Activated B cell treated with CpG ODN at 0.5 μM for 24 hours (primary cell): ENCODE data around the gene PRND. TPM values are rescaled to one million over a fixed set of nuclear protein-coding genes. Genes with fewer than 3 reads are reported as not detected.
A peak's percentile ranks its signal among the peaks of the same experiment; 100 is the strongest.

Source experiments
- ATAC-seq: fragments of 200-7000 bp; cut with Tn5 transposase; one replicate; pipeline ENCODE4 v1.10.0; 2021; ENCODE audit warnings: low read depth, mild to moderate bottlenecking, moderate library complexity
- CTCF ChIA-PET: fragments of 350-600 bp; sonication (Branson Sonifier 250); formaldehyde crosslinking; loops from one replicate; lab custom pipeline; 2021; ENCODE audit warnings: antibody characterized with exemption; lab: Charles Lee
- POLR2A ChIA-PET: fragments of 350-600 bp; sonication (Branson Sonifier 250); formaldehyde crosslinking; loops from one replicate; lab custom pipeline; 2021; ENCODE audit warnings: antibody characterized with exemption; lab: Charles Lee
- DNase-seq: peaks from one replicate; pipeline ENCODE4 v3.0.0; 2022
- H3K27ac Mint-ChIP-seq: one replicate; pipeline ENCODE4 v1.8.0; 2020; ENCODE audit warnings: mixed read lengths
- H3K27me3 Mint-ChIP-seq: one replicate; pipeline ENCODE4 v1.8.0; 2021; ENCODE audit warnings: mixed read lengths
- H3K36me3 Mint-ChIP-seq: one replicate; pipeline ENCODE4 v1.8.0; 2021; ENCODE audit warnings: low read depth, mixed read lengths
- H3K4me1 Mint-ChIP-seq: one replicate; pipeline ENCODE4 v1.8.0; 2021; ENCODE audit warnings: mixed read lengths
- H3K4me3 Mint-ChIP-seq: one replicate; pipeline ENCODE4 v1.8.0; 2020; ENCODE audit warnings: mild to moderate bottlenecking, mixed read lengths
- H3K9me3 Mint-ChIP-seq: one replicate; pipeline ENCODE4 v1.8.0; 2020; ENCODE audit warnings: mixed read lengths
- CTCF ChIP-seq: fragments of 200-600 bp; IDR thresholded peaks from one replicate; pipeline ENCODE4 v1.8.0; 2022; ENCODE audit warnings: antibody characterized with exemption, mild to moderate bottlenecking
- intact Hi-C: fragments of 100-400 bp; cut with micrococcal nuclease; formaldehyde crosslinking; loops from one replicate; pipeline ENCODE4 v1.15.1; 2024
- total RNA-seq: library from RNA; stranded (reverse); gene quantifications from 2 replicates; pipeline ENCODE4 v1.2.3, GENCODE V29; 2022

The PRND gene
- total RNA-seq, 1 donor from 2014 or later = not detected

- ATAC-seq = no peak
- intact Hi-C loops = loop anchor here (10.0 kb wide), 1 partner anchor 717 kb away; no protein-coding TSS in a partner anchor
- Mint-ChIP-seq H3K9me3 (no peaks in the 10 kb centered on the region), H3K27me3 (peaks cover 6% of the 10 kb centered on the region), H3K4me1 (peaks cover 19% of the 10 kb centered on the region), H3K27ac (no peak overlapping the region), H3K4me3 (no peak overlapping the region), H3K36me3 (no peaks in the 10 kb centered on the region)
- TF ChIP-seq CTCF = no peak
- DNase-seq = no peak
- ChIA-PET CTCF (interaction anchor here (1.1 kb wide), 1 partner anchor 13 kb away, joined by 3 read pairs; no protein-coding TSS in a partner anchor), POLR2A (interaction anchor here (0.6 kb wide), 1 partner anchor 877 kb away, joined by 13 read pairs; no protein-coding TSS in a partner anchor)
These were observed 6.5 kb downstream of the PRND start for GRCh38 chr20:4728120-4728760.

GRCh38 chr20:4729265-4729664, 7.6 kb downstream of the PRND start:
- intact Hi-C loops = loop anchor here (10.0 kb wide), 1 partner anchor 716 kb away; no protein-coding TSS in a partner anchor
- ChIA-PET CTCF (no interaction called here), POLR2A (no interaction called here)
- TF ChIP-seq CTCF = no peak
- H3K27ac Mint-ChIP-seq = no peak overlapping the region
- ATAC-seq (peak; percentile 35), DNase-seq (no peak)
- H3K36me3 Mint-ChIP-seq = no peaks in the 10 kb centered on the region
- peaks cover 11% of the 10 kb centered on the region for H3K27me3 Mint-ChIP-seq
- peaks cover 19% of the 10 kb centered on the region for H3K4me1 Mint-ChIP-seq
- H3K4me3 Mint-ChIP-seq = no peak overlapping the region
- H3K9me3 Mint-ChIP-seq = no peaks in the 10 kb centered on the region

- ChIA-PET POLR2A (no interaction called here), CTCF (no interaction called here)
- no peak for TF ChIP-seq CTCF
- Mint-ChIP-seq H3K36me3 (no peaks in the 10 kb centered on the region), H3K27ac (no peak overlapping the region), H3K4me1 (peaks cover 19% of the 10 kb centered on the region), H3K27me3 (peaks cover 16% of the 10 kb centered on the region), H3K9me3 (no peaks in the 10 kb centered on the region), H3K4me3 (no peak overlapping the region)
- ATAC-seq = no peak
- intact Hi-C loops = no loop called here
- DNase-seq = no peak
These were observed 9.1 kb downstream of the PRND start for GRCh38 chr20:4730780-4731179.

GRCh38 chr20:4736875-4737274, 15.2 kb downstream of the PRND start:
- intact Hi-C loops = no loop called here
- TF ChIP-seq CTCF = no peak
- H3K4me3 Mint-ChIP-seq = no peak overlapping the region
- no peak for ATAC-seq
- CTCF ChIA-PET = interaction anchor here (0.7 kb wide), 1 partner anchor 26 kb away, joined by 3 read pairs; no protein-coding TSS in a partner anchor
- H3K4me1 Mint-ChIP-seq = no peaks in the 10 kb centered on the region
- no peak overlapping the region for H3K27ac Mint-ChIP-seq
- POLR2A ChIA-PET = no interaction called here
- H3K36me3 Mint-ChIP-seq = no peaks in the 10 kb centered on the region
- peaks cover 19% of the 10 kb centered on the region for H3K27me3 Mint-ChIP-seq
- DNase-seq = no peak
- H3K9me3 Mint-ChIP-seq = no peaks in the 10 kb centered on the region

GRCh38 chr20:4737857-4738627, 16.3 kb downstream of the PRND start:
- intact Hi-C loops = no loop called here
- no peak overlapping the region for H3K27ac Mint-ChIP-seq
- H3K4me3 Mint-ChIP-seq = no peak overlapping the region
- CTCF ChIA-PET = interaction anchor here (1.5 kb wide), 1 partner anchor 388 kb away, joined by 4 read pairs; the partner anchor contains the start of gene CDS2
- ATAC-seq (no peak), DNase-seq (no peak)
- peaks cover 12% of the 10 kb centered on the region for H3K27me3 Mint-ChIP-seq
- H3K36me3 Mint-ChIP-seq = no peaks in the 10 kb centered on the region
- TF ChIP-seq CTCF = no peak
- no peaks in the 10 kb centered on the region for H3K4me1 Mint-ChIP-seq
- H3K9me3 Mint-ChIP-seq = no peaks in the 10 kb centered on the region
- POLR2A ChIA-PET = no interaction called here
